HG03280 (cell line): ENCODE results near the gene ZNF547.
"Not testable (repeated sequence)": the region's sequence is repeated elsewhere in the genome, so short reads cannot be mapped to it uniquely, and the experiment has no call there.

ENCODE experiments used
- ATAC-seq: cut with Tn5 transposase; IDR thresholded peaks from one replicate; pipeline ENCODE4 v1.9.1; 2021; ENCODE audit warnings: mild to moderate bottlenecking, moderate library complexity; ENCODE audit not compliant: unreplicated experiment

Gene ZNF547

DNA sequence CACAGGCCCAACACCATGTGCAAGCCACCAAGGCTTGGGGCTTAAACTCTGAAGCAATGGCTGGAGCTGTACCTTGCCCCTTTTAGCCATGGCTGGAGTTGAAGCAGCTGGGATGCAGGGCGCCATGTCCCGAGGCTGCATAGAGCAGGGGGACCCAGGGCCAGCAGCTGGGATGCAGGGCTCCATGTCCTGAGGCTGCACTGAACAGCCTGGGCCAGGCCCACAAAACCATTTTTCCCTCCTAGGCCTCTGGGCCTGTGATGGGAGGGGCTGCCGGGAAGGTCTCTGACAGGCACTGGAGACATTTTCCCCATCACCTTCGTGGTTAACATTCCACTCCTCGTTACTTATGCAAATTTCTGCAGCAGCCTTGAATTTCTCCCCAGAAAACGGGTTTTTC, 10.8 kb downstream of the ZNF547 start:
- no peak for ATAC-seq

- ATAC-seq, result not testable (repeated sequence)
Measured at GRCh38 chr19:57374647-57375046, 11.3 kb downstream of the ZNF547 start.

GRCh38 chr19:57376151-57376550, 12.8 kb downstream of the ZNF547 start:
- ATAC-seq, result no peak

DNA sequence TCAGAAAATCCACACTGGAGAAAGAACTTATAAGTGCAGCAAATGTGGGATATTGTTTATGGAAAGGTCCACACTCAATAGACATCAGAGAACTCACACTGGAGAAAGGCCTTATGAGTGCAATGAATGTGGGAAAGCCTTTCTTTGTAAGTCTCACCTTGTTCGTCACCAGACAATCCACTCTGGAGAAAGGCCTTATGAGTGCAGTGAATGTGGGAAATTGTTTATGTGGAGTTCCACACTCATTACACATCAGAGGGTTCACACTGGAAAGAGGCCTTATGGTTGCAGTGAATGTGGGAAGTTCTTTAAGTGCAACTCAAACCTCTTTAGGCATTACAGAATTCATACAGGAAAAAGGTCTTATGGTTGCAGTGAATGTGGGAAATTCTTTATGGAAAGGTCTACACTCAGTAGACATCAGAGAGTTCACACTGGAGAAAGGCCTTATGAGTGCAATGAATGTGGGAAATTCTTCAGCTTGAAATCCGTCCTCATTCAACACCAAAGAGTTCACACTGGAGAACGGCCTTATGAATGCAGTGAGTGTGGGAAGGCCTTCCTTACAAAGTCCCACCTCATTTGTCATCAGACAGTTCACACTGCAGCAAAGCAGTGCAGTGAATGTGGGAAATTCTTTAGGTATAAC, 14.3 kb downstream of the ZNF547 start:
- ATAC-seq, result no peak

DNA sequence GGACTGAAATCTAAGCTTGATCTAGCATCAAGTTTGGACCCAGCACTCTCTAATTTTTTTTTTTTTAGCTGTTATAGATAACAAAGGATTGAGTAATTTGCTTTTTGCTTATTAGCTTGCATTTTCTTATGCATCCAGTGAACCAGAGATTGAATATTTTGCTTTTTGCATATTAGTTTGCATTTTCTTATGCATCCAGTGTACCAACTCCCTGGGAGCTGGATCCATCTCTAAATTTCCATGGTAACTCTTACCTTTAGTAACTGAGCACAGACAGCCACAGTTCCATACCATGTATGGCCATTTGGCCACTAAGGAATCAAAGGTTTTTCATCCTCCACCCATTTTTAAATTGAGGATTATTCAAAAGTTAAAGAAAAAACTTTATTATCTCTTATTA, 17.6 kb downstream of the ZNF547 start:
- ATAC-seq, result no peak

- ATAC-seq, result no peak
Measured at GRCh38 chr19:57382806-57383488, 19.6 kb downstream of the ZNF547 start.

- no peak for ATAC-seq
Measured at GRCh38 chr19:57389194-57389729, 25.9 kb downstream of the ZNF547 start.

DNA sequence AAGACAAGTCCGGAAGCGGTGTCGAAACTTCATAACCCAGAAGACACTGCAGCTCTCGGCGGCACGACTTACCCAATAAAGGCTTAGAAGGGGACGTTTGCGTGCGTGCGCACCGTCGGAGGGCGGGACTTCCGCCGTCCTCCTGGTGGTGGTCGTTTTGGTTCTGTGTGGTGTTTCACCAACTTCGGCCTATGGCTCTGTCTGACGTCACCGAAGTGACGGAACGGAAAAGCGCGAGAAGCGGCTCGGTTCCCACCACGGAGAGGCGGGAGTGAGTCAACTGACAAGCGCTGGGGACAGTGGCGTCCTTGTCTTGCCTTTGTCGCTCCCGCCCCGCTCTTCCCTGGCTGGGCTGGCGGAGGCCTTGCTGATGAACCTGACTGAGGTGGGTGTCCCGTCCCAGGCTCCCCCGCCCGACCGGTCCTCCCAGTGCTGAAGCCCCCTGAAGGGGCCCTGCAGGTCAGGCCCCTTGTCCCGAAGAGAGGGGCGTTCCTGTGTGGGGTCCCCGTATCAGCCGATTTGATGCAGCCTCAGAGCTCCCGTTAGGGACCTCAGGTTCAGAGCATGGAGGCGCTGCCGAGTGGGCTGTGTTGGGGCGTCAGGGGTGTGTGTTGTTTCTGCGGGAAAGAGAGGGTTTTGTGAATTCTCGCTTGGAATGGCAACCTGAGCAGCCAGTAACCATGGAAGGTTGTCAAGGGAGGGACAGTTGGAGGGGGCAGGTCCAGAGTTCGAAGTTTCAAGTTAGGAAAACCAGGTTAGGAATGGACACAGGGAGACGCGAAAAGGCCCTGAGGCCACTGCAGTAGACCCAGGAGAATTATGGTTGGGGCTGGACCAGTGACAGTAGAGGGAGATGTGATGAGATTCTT, 26.6 kb downstream of the ZNF547 start, which contains the start of gene ZNF548:
ZNF548 (plus strand) TSS at position 125 of the 869 bp plus-strand sequence; CDS start at position 371, 246 bp downstream.
- peak; percentile 97 for ATAC-seq

DNA sequence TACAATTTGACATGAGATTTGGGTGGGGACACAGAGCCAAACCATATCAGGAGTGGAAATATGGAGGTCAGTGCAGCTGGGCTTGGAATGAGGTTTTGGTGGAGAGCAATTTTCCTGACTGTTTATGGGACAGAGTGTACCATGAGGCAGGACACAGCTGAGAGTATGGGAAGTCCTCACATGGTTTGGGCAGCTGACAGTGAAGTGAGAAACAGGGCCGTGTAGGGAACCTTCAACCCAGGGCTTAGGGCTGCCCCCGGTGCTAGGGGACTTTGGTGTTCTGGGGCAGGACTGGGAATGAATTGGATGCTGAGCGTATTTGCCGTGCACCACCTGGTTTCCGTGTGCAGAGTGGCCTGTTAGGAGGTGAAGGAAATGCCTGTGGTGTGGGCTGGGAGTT, 32.4 kb downstream of the ZNF547 start:
- no peak for ATAC-seq

DNA sequence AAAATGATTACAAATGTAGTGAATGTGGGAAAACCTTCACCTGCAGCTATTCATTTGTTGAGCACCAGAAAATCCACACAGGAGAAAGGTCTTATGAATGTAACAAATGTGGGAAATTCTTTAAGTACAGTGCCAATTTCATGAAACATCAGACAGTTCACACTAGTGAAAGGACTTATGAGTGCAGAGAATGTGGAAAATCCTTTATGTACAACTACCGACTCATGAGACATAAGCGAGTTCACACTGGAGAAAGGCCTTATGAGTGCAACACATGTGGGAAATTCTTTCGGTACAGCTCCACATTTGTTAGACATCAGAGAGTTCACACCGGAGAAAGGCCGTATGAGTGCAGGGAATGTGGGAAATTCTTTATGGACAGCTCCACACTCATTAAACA, 35.5 kb downstream of the ZNF547 start:
- ATAC-seq, result no peak

- no peak for ATAC-seq
Measured at GRCh38 chr19:57403737-57404563, 40.6 kb downstream of the ZNF547 start.

DNA sequence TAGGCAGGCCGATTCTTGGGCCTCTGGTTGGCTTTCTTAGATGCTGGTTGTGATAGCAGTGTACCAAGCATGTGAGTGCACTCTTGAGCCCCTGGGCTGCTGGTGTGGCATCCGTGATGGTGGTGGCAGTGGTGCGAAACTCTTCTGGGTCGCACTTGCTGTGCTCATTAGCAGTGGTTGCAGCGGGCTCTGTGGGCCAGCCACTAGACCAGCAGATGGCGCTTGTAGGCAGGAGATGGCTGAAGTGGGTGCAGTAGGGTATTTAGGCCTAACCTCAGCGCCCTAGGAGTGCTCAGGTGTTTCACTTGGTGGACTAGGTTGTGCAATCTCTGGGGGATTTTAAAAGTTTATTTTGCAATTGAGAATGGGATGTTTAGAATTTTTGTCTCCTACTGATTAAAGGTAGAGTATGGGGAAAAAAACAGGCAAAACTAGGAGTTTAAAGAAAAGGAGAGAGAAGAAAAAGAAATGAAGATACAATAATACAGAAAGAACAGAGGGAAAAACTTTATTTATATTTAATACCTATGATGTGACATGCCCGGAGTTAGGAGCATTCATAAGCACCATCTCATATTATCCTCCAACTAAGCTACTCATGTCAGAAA, 43.3 kb downstream of the ZNF547 start:
- no peak for ATAC-seq

GRCh38 chr19:57410877-57411671, 47.7 kb downstream of the ZNF547 start, which contains the start of gene ZNF17:
Gene ZNF17 (plus strand): TSS chr19:57411161. CDS start chr19:57413616, 2,455 bp downstream.
- peak; percentile 99 for ATAC-seq

DNA sequence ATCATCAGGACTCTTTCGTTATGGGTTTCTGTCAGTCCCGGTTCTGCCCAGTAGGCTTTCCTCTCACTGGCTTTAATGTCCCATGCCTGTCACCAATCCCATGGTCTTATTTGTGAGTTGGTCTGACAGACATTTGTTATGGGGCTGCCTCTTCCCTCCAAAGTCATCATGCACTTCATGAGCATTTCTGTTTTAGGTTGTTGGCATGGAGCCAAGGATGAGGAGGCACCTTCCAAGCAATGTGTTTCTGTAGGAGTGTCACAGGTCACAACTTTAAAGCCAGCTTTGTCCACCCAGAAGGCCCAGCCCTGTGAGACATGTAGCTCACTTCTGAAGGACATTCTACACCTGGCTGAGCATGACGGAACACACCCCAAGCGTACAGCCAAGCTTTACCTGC, 56.1 kb downstream of the ZNF547 start:
- ATAC-seq, result no peak

DNA sequence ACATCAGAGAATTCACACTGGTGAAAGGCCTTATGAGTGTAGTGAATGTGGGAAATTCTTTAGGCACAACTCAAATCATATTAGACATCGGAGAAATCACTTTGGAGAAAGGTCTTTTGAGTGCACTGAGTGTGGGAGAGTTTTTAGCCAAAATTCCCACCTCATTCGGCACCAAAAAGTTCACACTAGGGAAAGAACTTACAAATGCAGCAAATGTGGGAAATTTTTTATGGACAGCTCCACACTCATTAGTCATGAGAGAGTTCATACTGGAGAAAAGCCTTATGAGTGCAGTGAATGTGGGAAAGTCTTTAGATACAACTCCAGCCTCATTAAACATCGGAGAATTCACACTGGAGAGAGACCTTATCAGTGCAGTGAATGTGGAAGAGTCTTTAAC, 57.7 kb downstream of the ZNF547 start:
- no peak for ATAC-seq
